DND-41 (cell line): ENCODE data around the gene ZNF430.

Source experiments
- ATAC-seq: fragments of 200-7000 bp; cut with Tn5 transposase; 3 replicates; pipeline ENCODE4 v1.9.1; 2021; ENCODE audit warnings: low read depth; ENCODE audit not compliant: insufficient read depth
- DNase-seq: peaks from one replicate; pipeline ENCODE4 v3.0.0-alpha.2; 2020
- H2AFZ ChIP-seq: 2 replicates; pipeline ENCODE4 v1.6.0; 2012; ENCODE audit warnings: low read depth, low read length
- H3K27ac ChIP-seq: 2 replicates; pipeline ENCODE4 v1.5.1; 2012; ENCODE audit warnings: low read length, inconsistent platforms
- H3K27me3 ChIP-seq: fragments of 200-600 bp; sonication (generic); 2 replicates; pipeline ENCODE4 v1.6.0; 2012; ENCODE audit warnings: low read length, mild to moderate bottlenecking, inconsistent platforms; ENCODE audit not compliant: insufficient read depth, poor library complexity
- H3K36me3 ChIP-seq: 2 replicates; pipeline ENCODE4 v1.5.1; 2012; ENCODE audit warnings: low read length, inconsistent platforms; ENCODE audit not compliant: insufficient read depth
- H3K4me1 ChIP-seq: 2 replicates; pipeline ENCODE4 v1.5.1; 2012; ENCODE audit warnings: mild to moderate bottlenecking, low read length; ENCODE audit not compliant: insufficient read depth
- H3K4me2 ChIP-seq: 2 replicates; pipeline ENCODE4 v1.6.0; 2012; ENCODE audit warnings: mild to moderate bottlenecking, moderate library complexity, low read length, inconsistent platforms; ENCODE audit not compliant: insufficient read depth
- H3K4me3 ChIP-seq, 2 experiments: fragments of 200-600 bp in 1 of 2; shearing (Covaris generic) in 1 of 2; 2 replicates each; pipeline ENCODE4 v1.5.1; 2012 to 2016; ENCODE audit warnings: inconsistent platforms in 2 of 2, low read length in 2 of 2, mild to moderate bottlenecking in 2 of 2, low read depth in 1 of 2, moderate library complexity in 1 of 2
- H3K79me2 ChIP-seq: 2 replicates; pipeline ENCODE4 v1.6.0; 2012; ENCODE audit warnings: low read length, inconsistent platforms; ENCODE audit not compliant: insufficient read depth
- H3K9ac ChIP-seq: 2 replicates; pipeline ENCODE4 v1.6.0; 2012; ENCODE audit warnings: low read depth, mild to moderate bottlenecking, inconsistent platforms, low read length, moderate library complexity
- H3K9me3 ChIP-seq: 2 replicates; pipeline ENCODE4 v1.5.1; 2012; ENCODE audit warnings: low read length, moderate library complexity, mild to moderate bottlenecking, inconsistent platforms; ENCODE audit not compliant: insufficient read depth, severe bottlenecking
- H4K20me1 ChIP-seq: 2 replicates; pipeline ENCODE4 v1.6.0; 2012; ENCODE audit warnings: low read length; ENCODE audit not compliant: insufficient read depth
- CTCF ChIP-seq: IDR thresholded peaks from 2 replicates; pipeline ENCODE4 v1.5.1; 2012; ENCODE audit warnings: borderline replicate concordance, low read length, moderate library complexity, mild to moderate bottlenecking; ENCODE audit not compliant: poor library complexity, severe bottlenecking; ENCODE audit errors: extremely low read depth
- EZH2 ChIP-seq: IDR thresholded peaks from 3 replicates; pipeline ENCODE4 v1.6.1; 2012; ENCODE audit warnings: borderline replicate concordance, low read depth, mild to moderate bottlenecking, moderate library complexity, low read length, inconsistent platforms; ENCODE audit not compliant: severe bottlenecking

Gene ZNF430

GRCh38 chr19:21082011-21082975 is 61.8 kb downstream of the ZNF430 start, which contains the start of gene ZNF714:
ZNF714 (plus strand) TSS chr19:21082203; CDS start chr19:21098269, 16,066 bp downstream.
- no peak for TF ChIP-seq EZH2
- TF ChIP-seq CTCF = no peak
- H3K36me3 ChIP-seq = peaks cover 19% of the 10 kb centered on the region
- H3K27me3 ChIP-seq = no peaks in the 10 kb centered on the region
- peaks cover 23% of the 10 kb centered on the region for H3K4me1 ChIP-seq
- H3K4me2 ChIP-seq = peak within 1 kb of the TSS; percentile 56
- peaks cover 41% of the 10 kb centered on the region for H3K79me2 ChIP-seq
- H3K4me3 ChIP-seq = peak within 1 kb of the TSS; percentile 43 to 59
- no peaks in the 10 kb centered on the region for H3K9me3 ChIP-seq
- ATAC-seq (peak; percentile 97), DNase-seq (peak; percentile 89)
- H3K27ac ChIP-seq = peak within 1 kb of the TSS; percentile 74
- peak within 1 kb of the TSS; percentile 64 for H2AFZ ChIP-seq
- peak within 1 kb of the TSS; percentile 62 for H3K9ac ChIP-seq
- no peaks in the 10 kb centered on the region for H4K20me1 ChIP-seq

- H3K9me3 ChIP-seq = no peaks in the 10 kb centered on the region
- no peaks in the 10 kb centered on the region for H3K27me3 ChIP-seq
- no peak overlapping the region for H3K9ac ChIP-seq
- H4K20me1 ChIP-seq = no peaks in the 10 kb centered on the region
- peaks cover 23% of the 10 kb centered on the region for H3K4me1 ChIP-seq
- no peak overlapping the region for H3K4me3 ChIP-seq
- ATAC-seq = no peak
- peaks cover 23% of the 10 kb centered on the region for H3K36me3 ChIP-seq
- H3K27ac ChIP-seq = no peak overlapping the region
- no peak for TF ChIP-seq EZH2
- TF ChIP-seq CTCF = no peak
- peaks cover 48% of the 10 kb centered on the region for H3K79me2 ChIP-seq
- H3K4me2 ChIP-seq = peak overlapping the region; percentile 56
- no peak overlapping the region for H2AFZ ChIP-seq
- no peak for DNase-seq
Measured at GRCh38 chr19:21084343-21084742, 63.9 kb downstream of the ZNF430 start.

- Histone ChIP-seq H3K4me1 (peaks cover 15% of the 10 kb centered on the region), H3K79me2 (peaks cover 50% of the 10 kb centered on the region), H3K36me3 (peaks cover 39% of the 10 kb centered on the region), H3K27ac (no peak overlapping the region), H2AFZ (no peak overlapping the region), H3K9me3 (no peaks in the 10 kb centered on the region), H3K27me3 (no peaks in the 10 kb centered on the region), H3K9ac (no peak overlapping the region), H3K4me3 (no peak overlapping the region), H4K20me1 (no peaks in the 10 kb centered on the region), H3K4me2 (no peak overlapping the region)
- DNase-seq = no peak
- TF ChIP-seq CTCF = no peak
- no peak for TF ChIP-seq EZH2
- no peak for ATAC-seq
Measured at GRCh38 chr19:21087871-21088270, 67.4 kb downstream of the ZNF430 start.
